GM12878 (cell line): ENCODE measurements around the gene NAA38. TPM values are rescaled to one million over a fixed set of nuclear protein-coding genes. Genes with fewer than 3 reads are reported as not detected.

Experiments used
- ATAC-seq: fragments of 200-7000 bp; cut with Tn5 transposase; 3 replicates; pipeline ENCODE4 v1.9.1; 2020; ENCODE audit warnings: mild to moderate bottlenecking, moderate library complexity
- BruUV-seq: library from RNA; stranded (reverse); fragments of 400-500 nt; replicated peaks from 2 replicates; lab custom pipeline; 2021; lab: Mats Ljungman, UMichigan
- CTCF ChIA-PET: fragments of 300-600 bp; sonication (Branson Sonifier 250); formaldehyde crosslinking; extraction: SDS; loops from one replicate; lab custom pipeline; 2021; ENCODE audit warnings: inconsistent platforms; lab: Yijun Ruan, JAX
- POLR2A ChIA-PET: fragments of 350-600 bp; formaldehyde crosslinking; extraction: SDS; loops from one replicate; lab custom pipeline; 2021; ENCODE audit warnings: inconsistent platforms; lab: Charles Lee
- RAD21 ChIA-PET: fragments of 300-600 bp; sonication (Branson Sonifier 250); formaldehyde crosslinking; loops from one replicate; lab custom pipeline; 2023; ENCODE audit warnings: antibody characterized with exemption; ENCODE audit not compliant: unreplicated experiment; lab: Charles Lee
- SMC1A ChIA-PET: fragments of 300-600 bp; sonication (Branson Sonifier 250); formaldehyde crosslinking; loops from one replicate; lab custom pipeline; 2023; ENCODE audit not compliant: unreplicated experiment, uncharacterized antibody; lab: Charles Lee
- DNase-seq: peaks from one replicate; pipeline ENCODE4 v3.0.0-alpha.2; 2011; ENCODE audit warnings: low read depth, low spot score
- FAIRE-seq: peaks from 3 replicates; lab custom pipeline; 2011; peaks lifted over from hg19 to GRCh38; lab: Jason Lieb, UNC
- H2AFZ ChIP-seq: 2 replicates; pipeline ENCODE4 v1.6.0; 2011; ENCODE audit warnings: low read depth, low read length, control low read depth; ENCODE audit not compliant: control insufficient read depth
- H3K27ac ChIP-seq: 2 replicates; pipeline ENCODE4 v1.5.1; 2011; ENCODE audit warnings: control low read depth; ENCODE audit not compliant: control insufficient read depth, insufficient read depth
- H3K27me3 ChIP-seq, 2 experiments: replicated peaks in 1 of 2; 2 replicates each; pipeline versions ENCODE4 v1.6.0 to v1.6.1; 2011; ENCODE audit warnings: low read length in 1 of 2; ENCODE audit not compliant: control insufficient read depth in 2 of 2, insufficient read depth in 2 of 2
- H3K36me3 ChIP-seq, 2 experiments: 2 replicates each; pipeline ENCODE4 v1.5.1; 2011; ENCODE audit warnings: low read length in 1 of 2; ENCODE audit not compliant: control insufficient read depth in 2 of 2, insufficient read depth in 2 of 2
- H3K4me1 ChIP-seq: 2 replicates; pipeline ENCODE4 v1.6.1; 2011; ENCODE audit warnings: mild to moderate bottlenecking, low read length, moderate library complexity, mixed read lengths; ENCODE audit not compliant: control insufficient read depth, insufficient read depth
- H3K4me2 ChIP-seq: 2 replicates; pipeline ENCODE4 v1.6.0; 2011; ENCODE audit warnings: control low read depth; ENCODE audit not compliant: control insufficient read depth, insufficient read depth
- H3K4me3 ChIP-seq: fragments of 200-600 bp; sonication (generic); 2 replicates; pipeline ENCODE4 v1.5.1; 2016
- H3K79me2 ChIP-seq: 2 replicates; pipeline ENCODE4 v1.6.0; 2011; ENCODE audit warnings: low read length; ENCODE audit not compliant: control insufficient read depth, insufficient read depth
- H3K9ac ChIP-seq: 2 replicates; pipeline ENCODE4 v1.8.0; 2011; ENCODE audit warnings: low read length, control low read depth, mixed read lengths; ENCODE audit not compliant: control insufficient read depth, insufficient read depth
- H3K9me3 ChIP-seq: replicated peaks from 3 replicates; pipeline ENCODE4 v1.5.1; 2011; ENCODE audit warnings: mild to moderate bottlenecking, low read length; ENCODE audit not compliant: control insufficient read depth, insufficient read depth
- H4K20me1 ChIP-seq: 2 replicates; pipeline ENCODE4 v1.6.0; 2011; ENCODE audit not compliant: control insufficient read depth, insufficient read depth
- ASH2L ChIP-seq: fragments of 300-600, 200-600 bp; sonication (generic); IDR thresholded peaks from 2 replicates; pipeline ENCODE4 v1.6.1; 2017; ENCODE audit warnings: low read depth, mild to moderate bottlenecking, borderline replicate concordance
- BCL11A ChIP-seq: IDR thresholded peaks from 2 replicates; pipeline ENCODE4 v1.6.1; 2011; ENCODE audit warnings: low read depth, low read length
- DPF2 ChIP-seq: fragments of 450-650 bp; IDR thresholded peaks from 2 replicates; pipeline ENCODE4 v1.6.1; 2017; ENCODE audit warnings: mild to moderate bottlenecking
- ELK1 ChIP-seq: IDR thresholded peaks from 2 replicates; pipeline ENCODE4 v1.6.1; 2012; ENCODE audit warnings: low read depth, low read length, improper control_type of control experiment
- IRF3 ChIP-seq: fragments of 450-650 bp; IDR thresholded peaks from 2 replicates; pipeline ENCODE4 v1.6.1; 2014; ENCODE audit warnings: mild to moderate bottlenecking
- MEF2A ChIP-seq: IDR thresholded peaks from 2 replicates; pipeline ENCODE4 v1.6.1; 2011; ENCODE audit warnings: low read depth, mild to moderate bottlenecking, low read length, moderate library complexity; ENCODE audit not compliant: insufficient read depth
- PKNOX1 ChIP-seq: fragments of 450-650 bp; IDR thresholded peaks from 2 replicates; pipeline ENCODE4 v1.6.1; 2016; ENCODE audit warnings: mild to moderate bottlenecking
- RELA ChIP-seq: fragments of 450-650 bp; IDR thresholded peaks from 2 replicates; pipeline ENCODE4 v1.8.0; 2014; ENCODE audit warnings: borderline replicate concordance; ENCODE audit not compliant: partially characterized antibody
- RELB ChIP-seq: fragments of 450-650 bp; IDR thresholded peaks from 2 replicates; pipeline ENCODE4 v1.6.1; 2017; ENCODE audit warnings: low read depth, mild to moderate bottlenecking, moderate library complexity
- RFX5 ChIP-seq: IDR thresholded peaks from 2 replicates; pipeline ENCODE4 v1.6.1; 2011; ENCODE audit warnings: low read depth, low read length, improper control_type of control experiment
- TCF12 ChIP-seq: IDR thresholded peaks from 2 replicates; pipeline ENCODE4 v1.6.1; 2011; ENCODE audit warnings: low read depth, mild to moderate bottlenecking, low read length
- TCF7 ChIP-seq: IDR thresholded peaks from 2 replicates; pipeline ENCODE4 v1.6.1; 2014; ENCODE audit warnings: antibody characterized with exemption, borderline replicate concordance
- WRNIP1 ChIP-seq: IDR thresholded peaks from 2 replicates; pipeline ENCODE4 v1.6.1; 2011; ENCODE audit warnings: low read depth, low read length, improper control_type of control experiment, borderline replicate concordance
- ZNF24 ChIP-seq: fragments of 450-650 bp; IDR thresholded peaks from 2 replicates; pipeline ENCODE4 v1.6.1; 2017; ENCODE audit warnings: antibody characterized with exemption, mild to moderate bottlenecking
- WGBS: methylation state at CpG from one replicate; pipeline ENCODE4 v1.1.6; 2016; ENCODE audit warnings: low lambda C conversion rate; ENCODE audit not compliant: insufficient replicate concordance, insufficient coverage; ENCODE audit errors: missing lambda C conversion rate; 5-methylcytosine and 5-hydroxymethylcytosine counted together
- in situ Hi-C: fragments of 300-500 bp; cut with MboI; formaldehyde crosslinking; loops from 9 replicates; pipeline ENCODE4 v1.14.3; 2018; ENCODE audit warnings: mixed read lengths
- intact Hi-C: fragments of 100-400 bp; cut with micrococcal nuclease; formaldehyde crosslinking; loops from one replicate; pipeline ENCODE4 v1.14.2; 2022; ENCODE audit not compliant: unreplicated experiment
- polyA plus RNA-seq, 11 experiments: library from polyadenylated mRNA; depleted of rRNA in 4 of 11; unstranded in 6 of 11; stranded (reverse) in 5 of 11; fragments of >200 nt; fragmentation: Nextera tagmentation in 4 of 11; fragmentation: Illumina TruSeq in 1 of 11; extraction: Ambion mirVana in 4 of 11; extraction: Trizol in 1 of 11; gene quantifications; 1 replicate in 1 of 11; 2 replicates in 10 of 11; pipeline versions ENCODE4 v1.2.1 to v1.2.3, GENCODE V29; 2011 to 2016; ENCODE audit warnings: inconsistent platforms in 2 of 11, missing spikeins in 2 of 11, low read depth in 1 of 11
- total RNA-seq, 4 experiments: library from RNA; depleted of rRNA in 3 of 4; stranded (reverse); fragments of >200 nt in 3 of 4; fragmentation: Illumina TruSeq in 1 of 4; extraction: Trizol in 1 of 4; gene quantifications; 2 replicates each; pipeline versions ENCODE4 v1.2.1 to v1.2.3, GENCODE V29; 2013 to 2021

Gene NAA38
- total and polyA plus RNA-seq, 10 of the 15 experiments (the other 5 are each of a cell fraction or from before 2014, with no cell fraction given), result 31.5 to 337 (median 215) TPM

- ATAC-seq, result peak; percentile 20
- FAIRE-seq, result peak; percentile 75
- WGBS, result under 1% methylated on average over 19 of the region's 19 CpGs
- peak overlapping the region; percentile 81 for H3K9ac ChIP-seq
- peak overlapping the region; percentile 98 for H3K4me2 ChIP-seq
- ChIA-PET POLR2A (interaction anchor here (0.7 to 4.9 kb wide), 8 partner anchors 7 to 292 kb away, joined by 3 to 49 read pairs (median 4); partner anchors contain the start of genes CNTROB, CYB5D1, NAA38 and TP53), CTCF (interaction anchor here (0.8 to 5.9 kb wide), 8 partner anchors 9 to 154 kb away, joined by 3 to 57 read pairs (median 6); partner anchors contain the start of genes CYB5D1, NAA38, TRAPPC1 and WRAP53), SMC1A (interaction anchor here (0.9 to 3.3 kb wide), 5 partner anchors 8 to 20 kb away, joined by 3 to 22 read pairs (median 5); partner anchors contain the start of genes CYB5D1 and NAA38), RAD21 (interaction anchor here (1.2 to 5.4 kb wide), 7 partner anchors 14 to 153 kb away, joined by 3 to 44 read pairs (median 4); partner anchors contain the start of genes CNTROB, CYB5D1, NAA38 and TMEM88)
- H3K4me1 ChIP-seq, result peaks cover 30% of the 10 kb centered on the region
- intact Hi-C loops, result no loop called here
- H3K27me3 ChIP-seq, result no peaks in the 10 kb centered on the region
- H3K27ac ChIP-seq, result peak overlapping the region; percentile 76
- no peaks in the 10 kb centered on the region; the same call in 1 of the 2 replicates for H4K20me1 ChIP-seq
- no peak overlapping the region; the same call in 1 of the 2 replicates for H2AFZ ChIP-seq
- BruUV-seq, result no TSS peak
- peaks cover 0 to 5% of the 10 kb centered on the region in 2 experiments; a peak in 1 of 4 replicates for H3K36me3 ChIP-seq
- H3K79me2 ChIP-seq, result peaks cover 42% of the 10 kb centered on the region
- peak; percentile 73 for DNase-seq
- in situ Hi-C loops, result no loop called here
- H3K9me3 ChIP-seq, result no peaks in the 10 kb centered on the region
- peak overlapping the region; percentile 100 for H3K4me3 ChIP-seq
- 0 out of 2 replicates have a peak, but pooled peaks have one; percentile 60 for TF ChIP-seq TCF12
- TF ChIP-seq ASH2L, result no peak
- TF ChIP-seq BCL11A, result no peak
- no peak for TF ChIP-seq TCF7
- TF ChIP-seq PKNOX1, result no peak; the same call in 1 of the 2 replicates
- TF ChIP-seq WRNIP1, result 0 out of 2 replicates have a peak, but pooled peaks have one; percentile 47
- 0 out of 2 replicates have a peak, but pooled peaks have one; percentile 16 for TF ChIP-seq ELK1
- peak; percentile 95 for TF ChIP-seq RELB
- TF ChIP-seq RELA, result peak; percentile 84
- TF ChIP-seq IRF3, result 0 out of 2 replicates have a peak, but pooled peaks have one; percentile 24
- peak; percentile 34; the same call in 1 of the 2 replicates for TF ChIP-seq DPF2
- no peak for TF ChIP-seq ZNF24
- no peak for TF ChIP-seq RFX5
- no peak for TF ChIP-seq MEF2A
Measured at GRCh38 chr17:7836596-7837407, 20.6 kb downstream of the NAA38 start.
